Measurements from ENCODE around the gene EBI3. TPM values are rescaled to one million over a fixed set of nuclear protein-coding genes. Genes with fewer than 3 reads are reported as not detected.

Gene EBI3
- 2.3 and 4.4 TPM in 2 replicates for total RNA-seq

DNA sequence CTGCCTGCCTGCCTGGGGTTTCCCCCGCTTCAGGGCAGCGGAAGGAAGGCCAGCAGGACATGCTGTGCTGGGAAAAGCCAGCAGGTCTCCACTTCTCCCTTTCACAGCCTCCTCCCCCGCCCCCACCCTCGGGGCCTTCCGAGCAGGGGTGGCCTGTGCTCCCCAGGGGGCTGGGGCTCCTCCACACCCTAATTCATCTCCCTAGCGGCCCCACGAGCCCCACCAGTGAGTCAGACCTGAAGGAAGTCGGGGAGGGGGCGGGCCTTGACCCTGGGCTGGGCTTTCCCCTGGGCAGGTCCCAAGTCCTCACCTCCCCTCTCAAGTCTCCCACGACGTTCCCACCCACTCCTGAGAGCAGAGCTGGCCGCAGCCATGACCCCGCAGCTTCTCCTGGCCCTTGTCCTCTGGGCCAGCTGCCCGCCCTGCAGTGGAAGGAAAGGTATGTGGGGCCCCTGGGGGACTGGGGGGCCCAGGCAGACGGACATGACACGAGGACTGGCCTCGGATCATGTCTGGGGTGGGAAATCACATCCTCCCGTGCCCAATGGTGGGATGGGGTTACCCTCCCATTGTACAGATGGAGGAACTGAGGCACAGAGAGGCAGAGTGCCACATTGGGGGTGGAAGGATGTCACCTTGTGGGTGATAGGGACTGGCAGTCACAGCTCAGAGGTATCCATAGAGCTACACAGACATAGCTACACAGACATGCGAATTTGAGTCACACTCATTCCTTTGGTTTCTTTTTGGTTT lies at the start of gene EBI3:
TSS of gene EBI3 (plus strand) at position 345 of the 753 bp plus-strand sequence. CDS start at position 373, 28 bp downstream.

DNA sequence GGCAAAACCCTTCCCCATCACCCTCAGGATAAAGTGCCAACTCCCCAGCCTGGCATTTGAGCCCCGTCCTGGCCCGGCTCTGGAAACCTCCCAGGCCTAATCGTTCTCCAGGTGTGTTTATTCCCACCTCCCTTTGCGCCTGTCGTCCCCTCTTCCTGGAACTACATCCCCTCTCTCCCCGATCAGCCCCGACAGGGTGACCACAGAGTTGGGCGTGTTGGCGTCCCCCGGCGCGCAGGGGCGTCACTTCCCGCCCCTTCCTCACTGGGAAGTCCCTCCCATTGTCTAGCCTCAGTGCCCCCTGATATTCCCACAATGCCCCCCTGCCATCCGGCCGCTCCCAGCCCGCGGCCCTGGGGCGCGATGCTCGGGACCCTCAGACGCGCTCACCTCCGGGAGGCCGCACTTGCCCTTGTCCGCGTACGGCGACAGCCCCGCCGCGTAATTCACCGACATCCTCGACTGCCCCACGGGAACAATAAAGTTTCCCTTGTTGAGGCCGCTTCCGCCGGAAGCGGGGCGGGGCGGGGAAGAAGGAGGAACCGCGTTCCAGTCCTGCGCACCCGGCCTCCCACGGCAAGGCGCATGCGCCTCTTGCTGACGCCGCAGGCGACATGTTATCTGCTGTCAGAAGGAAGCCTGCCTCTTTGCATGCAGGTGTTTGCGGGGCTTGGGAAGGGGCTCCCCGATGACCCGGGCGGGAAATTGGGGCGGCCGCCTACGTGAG lies 47.1 kb upstream of the EBI3 start, which contains the start of the genes ANKRD24 and SIRT6:
TSS of gene ANKRD24 (plus strand) at position 606 of the 727 bp plus-strand sequence. CDS start 3,737 bp downstream, outside the sequence.
TSS of gene SIRT6 (minus strand) at position 480 of the 727 bp plus-strand sequence. CDS start at position 456, 24 bp downstream.

GRCh38 chr19:4246767-4247593 lies 17.7 kb downstream of the EBI3 start, which contains the start of gene YJU2:
YJU2 (plus strand) TSS chr19:4247080; CDS start chr19:4247147, 67 bp downstream.

DNA sequence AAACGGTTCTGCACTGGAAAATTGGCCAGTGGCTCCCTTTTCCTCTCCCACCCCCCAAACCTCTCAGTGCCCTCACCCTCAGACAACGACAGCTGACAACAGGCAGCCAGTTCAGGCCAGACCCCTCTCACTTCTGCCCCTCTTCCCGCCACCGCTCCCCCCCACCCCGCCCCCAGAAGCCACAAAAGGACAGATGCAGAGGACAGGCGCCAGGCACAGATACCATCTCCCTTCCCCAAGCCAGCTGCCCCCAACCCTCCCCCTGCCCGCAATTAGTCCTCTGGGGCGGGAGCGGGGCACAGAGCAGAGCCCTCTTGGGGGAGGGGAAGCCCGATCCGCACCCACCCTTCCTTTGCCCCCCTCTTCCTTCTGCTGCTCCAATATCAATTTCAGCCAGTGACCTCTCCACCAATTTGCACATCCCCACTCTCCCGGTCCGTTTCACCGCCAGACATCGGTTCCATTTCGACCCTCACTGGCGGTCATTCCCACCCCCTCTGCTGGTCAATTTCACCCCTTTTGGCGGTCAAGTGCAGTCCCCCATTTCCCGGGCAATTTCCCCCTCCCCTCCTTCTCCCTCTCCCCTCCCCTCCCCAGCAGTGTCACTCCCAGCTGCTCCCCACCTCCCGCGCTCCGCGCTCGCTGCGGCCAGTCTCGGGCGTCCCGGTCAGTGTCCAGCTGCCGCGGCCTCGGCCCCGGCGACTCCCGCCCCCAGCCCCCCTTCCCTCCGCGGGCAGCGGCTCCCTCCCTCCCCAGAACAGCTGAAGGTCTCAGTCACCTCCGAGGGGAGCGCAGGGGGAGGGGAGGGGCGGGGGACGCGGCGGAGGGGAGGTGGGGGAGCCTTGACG lies 49.3 kb downstream of the EBI3 start, which contains the start of gene SHD:
TSS of gene SHD (plus strand) at position 848 of the 848 bp plus-strand sequence. CDS start 798 bp downstream, outside the sequence.

Other genes with a start within 250 kb of the EBI3 start
- gene EEF2, start 244.1 kb upstream of the EBI3 start, total RNA-seq, result 2,051 and 3,385 TPM in 2 replicates
- 26.2 and 29.9 TPM in 2 replicates for gene PIAS4, start 221.8 kb upstream of the EBI3 start, total RNA-seq
- 23.8 and 36.9 TPM in 2 replicates for gene ZBTB7A, start 162.6 kb upstream of the EBI3 start, total RNA-seq
- 157 and 238 TPM in 2 replicates for gene MAP2K2, start 105.4 kb upstream of the EBI3 start, total RNA-seq
- gene CREB3L3, start 75.9 kb upstream of the EBI3 start, total RNA-seq, result not detected in 2 replicates
- gene SIRT6, start 47.0 kb upstream of the EBI3 start, total RNA-seq, result 26.1 and 40.8 TPM in 2 replicates
- under 0.01 and 0.51 TPM in 2 replicates for gene ANKRD24, start 46.8 kb upstream of the EBI3 start, total RNA-seq
- 24.2 and 32.1 TPM in 2 replicates for gene YJU2, start 17.6 kb downstream of the EBI3 start, total RNA-seq
- not detected in 2 replicates for gene SHD, start 49.7 kb downstream of the EBI3 start, total RNA-seq
- not detected in 2 replicates for gene TMIGD2, start 72.9 kb downstream of the EBI3 start, total RNA-seq
- 13.8 and 29.7 TPM in 2 replicates for gene FSD1, start 75.1 kb downstream of the EBI3 start, total RNA-seq
- gene STAP2, start 109.3 kb downstream of the EBI3 start, total RNA-seq, result 42.7 and 52.2 TPM in 2 replicates
- gene MPND, start 114.0 kb downstream of the EBI3 start, total RNA-seq, result 6.2 and 11.0 TPM in 2 replicates
- 99.9 and 101 TPM in 2 replicates for gene SH3GL1, start 171.0 kb downstream of the EBI3 start, total RNA-seq
- gene CHAF1A, start 173.1 kb downstream of the EBI3 start, total RNA-seq, result 12.0 and 31.4 TPM in 2 replicates
- 114 and 193 TPM in 2 replicates for gene UBXN6, start 228.3 kb downstream of the EBI3 start, total RNA-seq
- gene HDGFL2, start 242.8 kb downstream of the EBI3 start, total RNA-seq, result 66.5 and 69.6 TPM in 2 replicates